G401.6 (cell line): ENCODE results near the gene PPARGC1A.

Experiments used
- FAIRE-seq: peaks from 2 replicates; lab custom pipeline; 2012; peaks lifted over from hg19 to GRCh38; lab: Jason Lieb, UNC

Gene PPARGC1A

GRCh38 chr4:23770011-23770410 lies 119.8 kb downstream of the PPARGC1A start:
- FAIRE-seq: no peak

- no peak for FAIRE-seq
These were observed 120.4 kb downstream of the PPARGC1A start for GRCh38 chr4:23769406-23769805.

- FAIRE-seq: no peak
These were observed 121.3 kb downstream of the PPARGC1A start for GRCh38 chr4:23768541-23768940.

- no peak for FAIRE-seq
These were observed 123.5 kb downstream of the PPARGC1A start for GRCh38 chr4:23766344-23766743.

GRCh38 chr4:23763559-23763958 lies 126.3 kb downstream of the PPARGC1A start:
- FAIRE-seq: no peak

- FAIRE-seq: no peak
These were observed 127.3 kb downstream of the PPARGC1A start for GRCh38 chr4:23762551-23762950.

- no peak for FAIRE-seq
These were observed 130.8 kb downstream of the PPARGC1A start for GRCh38 chr4:23759066-23759465.

GRCh38 chr4:23754688-23755087 lies 135.2 kb downstream of the PPARGC1A start:
- FAIRE-seq: no peak

GRCh38 chr4:23750125-23750524 lies 139.7 kb downstream of the PPARGC1A start:
- no peak for FAIRE-seq

GRCh38 chr4:23747281-23747735 lies 142.5 kb downstream of the PPARGC1A start:
- FAIRE-seq: no peak

- FAIRE-seq: no peak
These were observed 143.2 kb downstream of the PPARGC1A start for GRCh38 chr4:23746672-23747071.

GRCh38 chr4:23746027-23746426 lies 143.8 kb downstream of the PPARGC1A start:
- FAIRE-seq: no peak

- FAIRE-seq: no peak
These were observed 144.5 kb downstream of the PPARGC1A start for GRCh38 chr4:23745377-23745776.
